NCI-H2196 treated with DMSO at 0.1 percent for 48 hours (cell line): ENCODE data around the gene BABAM2.

ENCODE experiments used
- DNase-seq: peaks from one replicate; lab custom pipeline; 2025; ENCODE audit not compliant: unreplicated experiment; lab: John Stamatoyannopoulos, UW

Gene BABAM2

DNA sequence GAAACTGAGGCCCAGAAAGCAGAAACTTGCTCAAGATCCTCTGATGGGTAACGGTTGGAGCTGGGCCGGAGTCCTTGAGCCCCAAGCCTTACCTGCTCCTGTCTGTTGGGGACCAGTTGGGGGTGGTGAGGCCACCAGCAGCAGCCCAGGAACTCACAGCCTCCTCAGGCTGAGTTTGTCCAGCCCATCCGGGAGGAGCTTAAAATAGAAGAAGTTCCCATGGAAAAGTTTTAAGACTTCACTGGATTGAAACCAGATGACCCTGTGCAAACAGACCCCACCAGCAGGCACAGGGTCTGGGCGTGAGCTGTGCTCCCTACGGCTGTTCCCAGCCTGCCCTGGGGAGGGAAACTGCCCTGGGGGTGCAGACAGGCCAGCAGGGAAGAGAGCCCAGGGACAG, 461.6 kb downstream of the BABAM2 start:
- no peak for DNase-seq

DNA sequence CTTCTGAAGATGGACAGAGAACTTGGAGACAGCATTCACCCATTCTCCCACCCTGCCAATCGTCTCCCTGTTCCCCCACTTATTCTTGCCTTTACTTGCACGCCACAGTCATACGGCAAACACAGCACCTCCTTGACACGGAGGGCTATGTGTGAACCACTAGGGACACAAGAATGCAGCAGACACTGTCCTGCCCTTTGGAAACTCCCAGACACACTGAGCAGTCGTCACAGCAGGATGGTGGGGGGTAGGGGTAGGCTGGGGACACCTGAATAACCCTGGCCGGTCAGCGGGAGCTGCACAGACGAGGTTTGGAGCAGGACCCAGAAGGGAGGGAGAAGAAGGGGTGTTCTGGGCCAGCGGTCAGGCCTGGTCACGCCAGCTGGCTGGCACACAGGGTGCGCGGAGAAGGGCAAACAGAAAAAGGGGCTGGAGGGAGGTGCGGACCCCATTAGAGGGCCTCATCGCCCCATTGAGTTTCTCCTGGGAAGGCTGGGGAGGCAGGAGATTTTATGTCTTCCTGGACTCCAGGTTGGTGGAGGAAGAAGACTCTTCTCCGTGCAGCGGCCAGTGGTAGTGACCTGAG, 462.2 kb downstream of the BABAM2 start:
- DNase-seq = no peak

DNA sequence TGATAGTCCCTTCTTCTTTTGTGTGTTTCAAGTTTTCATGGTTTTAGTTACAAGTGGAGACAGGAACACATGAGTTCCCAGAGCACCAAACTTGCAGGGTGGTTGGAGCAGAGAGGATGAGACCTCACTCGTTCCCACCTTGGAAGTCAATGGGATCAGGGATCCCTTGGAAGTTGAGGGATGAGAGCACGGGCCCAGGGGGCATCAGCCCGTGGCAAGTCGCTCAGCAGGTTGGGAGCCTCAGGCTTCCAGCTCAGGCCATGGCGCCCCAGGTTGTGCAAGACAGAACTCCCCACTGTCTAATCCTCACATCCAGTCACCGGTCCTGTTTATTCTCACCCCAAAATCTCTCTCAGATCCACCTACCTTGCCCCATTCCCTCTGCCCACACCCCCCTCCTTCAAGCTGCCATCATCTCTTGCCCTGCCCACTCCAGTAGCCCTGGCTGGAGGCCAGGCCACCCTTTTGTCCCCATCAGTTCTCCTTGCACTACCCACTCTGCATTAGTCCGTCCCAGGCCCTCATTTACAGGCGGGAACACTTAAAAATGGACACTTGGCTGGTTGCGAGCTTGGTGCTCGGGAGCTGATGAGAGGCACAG, 464.5 kb downstream of the BABAM2 start:
- DNase-seq = no peak

DNA sequence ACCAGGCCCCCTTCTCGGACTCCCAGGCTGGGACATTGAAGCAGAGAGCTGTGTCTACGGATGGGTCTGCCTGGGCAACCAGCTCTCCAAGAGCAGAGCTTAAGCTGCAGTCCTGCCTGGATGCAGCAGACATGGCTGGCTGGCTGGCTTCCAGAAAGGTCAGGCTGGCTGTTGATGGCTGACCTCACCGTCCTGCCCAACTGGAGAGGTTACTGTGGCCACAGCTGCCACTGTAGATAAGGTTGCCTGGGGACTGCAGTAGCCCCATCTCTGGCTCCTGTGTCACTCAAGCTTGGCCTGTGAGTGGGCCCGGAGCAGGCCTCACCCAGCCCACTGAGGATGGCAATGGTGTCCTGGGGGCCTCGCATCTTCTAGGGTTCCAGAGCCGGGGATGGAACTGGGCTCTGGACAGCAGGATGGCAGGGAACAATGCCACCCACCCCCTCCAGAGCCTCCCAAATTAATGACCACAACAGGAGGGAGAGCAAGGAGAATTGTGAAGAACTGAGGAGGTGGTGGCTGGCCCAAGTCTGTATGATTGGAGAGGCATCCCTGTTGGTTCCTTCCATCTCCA, 465.1 kb downstream of the BABAM2 start:
- DNase-seq = peak; percentile 55

DNA sequence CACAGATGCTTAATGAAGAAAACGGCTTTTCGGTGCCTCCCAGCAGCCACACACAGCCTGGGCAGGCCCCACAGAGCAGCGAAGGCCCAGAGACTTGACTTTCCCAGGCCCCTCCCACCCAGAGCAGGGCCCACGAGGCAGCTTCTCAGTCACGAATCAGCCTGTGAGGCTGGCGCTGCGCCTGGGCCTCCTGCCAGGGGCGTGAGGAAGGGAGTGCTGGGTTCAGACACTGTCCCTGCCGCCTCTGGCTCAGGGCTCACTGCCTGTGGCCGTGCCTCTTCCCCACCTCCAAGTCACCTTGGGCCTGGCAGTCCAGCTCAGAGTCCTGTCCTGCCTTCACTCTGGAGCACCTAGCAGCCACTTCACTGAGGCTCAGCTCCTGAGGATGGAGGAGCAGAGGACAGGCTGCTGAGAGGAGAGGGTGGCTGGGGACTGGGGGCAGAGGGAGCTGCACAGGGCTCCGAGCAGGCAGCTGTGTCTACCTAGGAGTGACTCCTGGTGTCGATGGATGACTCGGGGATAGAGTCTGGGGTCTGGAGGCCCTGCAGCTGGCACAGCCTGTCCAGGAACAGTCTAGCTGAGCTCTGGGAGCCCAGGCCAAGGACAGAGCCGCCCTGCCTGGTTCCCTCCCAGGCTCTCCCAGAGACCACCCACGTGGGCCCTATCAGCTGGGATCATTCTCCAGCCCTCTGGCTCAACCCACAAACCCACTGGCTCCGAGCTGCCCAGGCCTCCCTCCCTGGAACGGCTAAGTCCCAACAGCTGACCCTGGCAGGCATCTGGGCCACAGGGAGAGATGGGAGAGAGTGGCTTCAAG, 465.8 kb downstream of the BABAM2 start:
- peak; percentile 51 for DNase-seq

DNA sequence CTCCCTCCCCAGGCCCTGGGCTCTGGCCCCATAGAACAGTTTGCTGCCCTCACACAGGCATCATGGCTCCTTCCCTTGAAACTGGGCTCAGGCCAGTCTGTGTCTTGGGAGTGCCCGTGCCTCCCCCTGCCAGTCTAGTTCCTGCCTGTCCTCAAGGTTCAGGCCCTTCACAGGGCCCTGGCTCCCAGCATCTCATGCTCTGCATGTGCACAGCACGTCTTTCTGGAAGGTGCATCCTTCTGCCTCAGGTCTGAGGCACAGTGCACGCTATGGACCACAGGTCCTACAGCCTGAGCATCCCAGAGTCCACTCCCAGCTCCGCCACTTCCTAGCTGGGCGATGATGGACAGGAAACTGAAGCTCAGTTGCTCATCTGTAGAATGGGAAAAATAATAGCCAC, 466.5 kb downstream of the BABAM2 start:
- DNase-seq = no peak

DNA sequence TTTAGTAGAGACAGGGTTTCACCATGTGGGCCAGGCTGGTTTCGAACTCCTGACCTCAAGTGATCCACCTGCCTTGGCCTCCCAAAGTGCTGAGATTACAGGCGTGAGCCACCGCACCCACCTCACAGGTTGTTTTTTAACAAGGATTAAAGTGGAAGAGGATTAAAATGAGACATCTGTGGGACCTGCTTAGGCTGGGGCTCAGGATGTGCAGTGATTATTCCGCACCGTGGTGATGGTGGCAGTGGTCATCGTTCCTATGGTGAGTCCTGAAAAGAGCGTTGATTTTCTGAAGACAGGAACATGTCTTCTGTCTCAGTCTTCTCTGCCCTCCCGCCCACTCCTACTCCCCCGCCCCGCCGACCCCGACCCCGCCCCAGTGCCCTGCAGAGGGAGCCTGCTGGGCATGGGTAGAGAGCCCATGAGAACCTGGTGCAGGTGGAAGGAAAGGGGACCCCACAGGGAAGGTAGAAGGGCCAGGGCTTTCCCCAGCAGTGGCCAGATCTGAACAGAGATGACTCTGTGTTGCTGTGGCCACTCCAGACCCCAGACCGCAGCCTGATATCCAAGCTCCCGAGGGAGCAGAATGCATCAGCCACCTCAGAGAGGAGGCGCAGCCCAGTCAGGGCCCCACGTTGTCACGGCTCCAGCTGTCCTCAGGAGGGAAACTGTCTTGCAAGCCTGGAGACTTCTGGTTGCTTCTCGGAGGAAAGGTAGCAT, 467.6 kb downstream of the BABAM2 start:
- DNase-seq = no peak

DNA sequence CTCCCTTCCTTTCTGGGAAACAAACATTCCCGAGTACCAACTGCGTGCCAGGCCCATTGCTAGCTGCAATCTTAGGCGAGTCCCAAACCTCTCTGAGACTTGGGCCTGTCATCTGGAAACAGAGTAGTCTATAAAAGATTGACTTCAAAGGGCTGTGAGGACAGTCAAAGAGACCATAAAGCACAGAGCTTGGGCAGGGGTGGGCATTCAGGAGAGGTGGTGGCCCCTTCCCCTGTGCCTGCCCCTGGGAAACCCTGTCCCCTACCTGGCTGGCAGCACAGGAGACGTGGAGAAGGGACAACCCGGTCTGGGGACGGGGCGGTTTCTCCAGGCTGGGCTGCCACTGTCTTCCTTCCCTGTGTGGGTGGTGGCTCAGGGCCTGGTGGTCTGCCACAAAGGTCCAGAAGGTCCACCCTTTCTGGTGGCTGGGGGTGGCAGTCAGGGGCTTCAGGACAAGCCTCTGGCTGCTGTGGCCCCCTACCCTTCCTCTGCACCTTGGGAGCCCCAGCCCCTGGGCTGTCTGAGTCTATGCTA, 468.2 kb downstream of the BABAM2 start:
- no peak for DNase-seq

DNA sequence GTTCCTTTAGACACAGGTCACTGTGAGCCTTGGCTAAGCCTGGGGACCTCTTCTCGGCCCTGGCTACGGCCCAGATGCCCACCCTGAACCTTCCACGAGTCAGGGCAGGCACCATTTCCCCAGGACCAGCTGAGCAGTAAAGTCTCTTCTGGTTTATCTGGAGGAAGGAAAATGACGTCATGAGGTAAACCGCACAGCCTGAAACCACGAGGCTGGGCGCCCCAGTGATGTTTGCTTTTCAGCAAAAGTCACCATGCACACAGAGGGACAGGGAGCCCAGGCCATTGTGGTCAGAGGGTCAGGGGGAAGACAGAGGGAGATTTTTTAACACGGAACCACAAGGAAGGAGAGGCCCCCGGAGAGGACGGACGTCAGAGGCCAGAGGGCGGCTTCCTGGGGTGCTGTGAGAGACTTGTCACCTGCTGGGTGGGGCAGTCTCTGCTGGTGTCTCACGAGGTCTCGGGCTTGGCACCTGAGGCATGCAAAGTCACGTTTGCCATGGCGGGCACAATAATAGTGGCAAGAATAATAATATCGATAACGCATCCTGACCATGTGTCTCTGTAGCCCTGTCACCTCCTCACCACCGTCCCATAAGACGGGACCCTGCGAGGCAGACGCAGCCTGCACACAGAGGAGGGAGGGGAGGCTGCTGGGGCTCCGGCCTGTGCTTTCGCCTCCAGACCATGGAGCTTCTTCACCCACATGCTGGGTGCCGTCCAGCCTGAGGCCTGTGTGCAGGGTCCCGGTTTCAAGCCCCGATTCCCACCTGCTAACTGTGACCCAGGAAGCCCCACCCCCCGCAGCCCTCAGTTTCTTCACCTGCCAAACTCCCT, 468.9 kb downstream of the BABAM2 start:
- DNase-seq = no peak

DNA sequence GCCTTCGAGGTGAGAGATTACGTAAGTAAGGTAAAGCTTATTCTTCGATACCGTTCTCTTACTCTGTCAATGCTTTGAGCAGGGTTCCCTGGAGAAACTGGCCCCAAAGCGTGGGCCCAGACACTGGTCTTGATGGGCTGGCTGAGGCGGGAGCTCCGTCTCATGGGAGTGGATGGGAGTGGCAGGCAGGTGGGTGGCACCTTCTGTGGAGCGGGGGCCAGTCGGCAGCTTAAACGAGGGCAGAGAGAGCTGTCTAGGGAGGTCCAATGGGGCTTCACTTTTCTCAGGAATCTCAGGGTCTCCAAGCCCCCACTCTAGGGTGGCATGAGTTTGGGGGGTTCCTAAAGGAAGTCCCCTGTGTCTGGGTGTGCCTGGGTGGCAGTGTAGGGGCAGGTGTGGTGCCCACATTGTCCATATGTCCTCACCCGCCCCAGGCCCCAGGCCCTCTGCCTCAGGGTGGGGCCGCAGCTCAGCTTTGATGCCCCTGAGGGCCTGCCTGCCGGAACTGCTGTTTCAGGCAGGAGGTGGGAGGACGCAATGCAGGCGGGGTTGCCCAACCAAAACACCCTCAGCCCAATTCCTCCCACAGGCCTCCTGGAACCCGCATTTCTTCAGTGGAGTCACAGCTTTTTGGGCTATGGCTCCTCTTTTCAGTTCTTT, 469.7 kb downstream of the BABAM2 start:
- DNase-seq = no peak

DNA sequence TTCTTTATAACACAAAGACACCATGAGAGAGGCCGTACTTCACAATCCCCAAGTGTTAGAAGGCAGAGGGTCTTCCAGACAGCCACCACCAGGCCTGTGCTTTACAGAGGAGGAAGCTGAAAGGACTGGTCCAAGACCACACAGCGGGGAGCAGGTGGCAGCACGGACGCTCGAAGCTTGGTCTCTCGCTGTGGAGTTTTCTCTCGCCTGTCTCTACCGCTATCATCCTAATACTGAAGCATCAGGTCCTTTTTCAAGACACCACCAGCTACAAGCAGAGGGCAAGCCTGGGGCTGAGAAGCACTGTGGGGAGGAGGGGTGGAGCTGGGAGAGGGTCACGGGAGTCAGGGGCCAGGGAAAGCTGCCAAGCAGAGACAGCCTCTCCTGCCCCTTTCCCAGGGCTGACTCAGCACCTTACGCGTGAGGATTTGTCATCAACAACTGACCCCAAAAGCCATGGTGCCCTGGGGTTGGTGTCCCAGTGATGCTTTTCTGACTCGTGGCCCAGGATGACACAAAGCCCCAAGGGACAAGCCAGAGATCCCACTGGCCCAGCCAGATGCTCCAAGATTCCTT, 470.3 kb downstream of the BABAM2 start:
- DNase-seq = no peak

DNA sequence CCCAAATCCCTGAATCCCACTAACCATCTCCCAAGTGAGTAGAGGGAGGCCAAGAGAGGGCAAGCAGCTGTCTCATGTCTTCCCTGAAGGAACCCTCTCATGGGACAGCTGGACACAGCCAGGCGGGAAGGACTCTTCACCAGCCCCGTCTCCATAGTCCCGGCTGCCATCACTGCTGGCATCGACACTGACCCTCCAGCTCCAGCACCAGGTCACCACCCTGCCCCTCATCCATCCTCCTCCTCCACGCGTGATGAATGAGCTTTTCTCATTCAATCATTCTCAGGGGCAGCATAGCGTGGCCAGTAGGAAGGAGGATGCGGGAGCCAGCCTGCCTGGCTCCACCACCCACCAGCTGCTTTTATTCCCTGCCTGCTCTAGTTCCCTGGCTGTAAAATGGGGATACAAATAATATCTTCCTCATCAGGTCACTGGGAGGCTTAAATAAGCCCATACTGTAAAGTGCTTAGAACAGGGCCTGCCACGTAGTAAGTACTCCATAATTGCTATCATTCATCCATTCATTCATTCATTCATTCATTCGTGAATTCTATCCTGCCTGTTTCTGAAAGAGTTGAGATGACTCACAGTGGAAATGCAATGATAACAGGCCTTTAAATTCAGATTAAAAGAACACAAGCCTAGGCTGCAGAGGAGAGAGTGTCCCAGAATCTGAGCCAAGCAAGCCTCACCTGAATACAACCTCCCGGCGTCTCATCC, 471.6 kb downstream of the BABAM2 start:
- DNase-seq = no peak

DNA sequence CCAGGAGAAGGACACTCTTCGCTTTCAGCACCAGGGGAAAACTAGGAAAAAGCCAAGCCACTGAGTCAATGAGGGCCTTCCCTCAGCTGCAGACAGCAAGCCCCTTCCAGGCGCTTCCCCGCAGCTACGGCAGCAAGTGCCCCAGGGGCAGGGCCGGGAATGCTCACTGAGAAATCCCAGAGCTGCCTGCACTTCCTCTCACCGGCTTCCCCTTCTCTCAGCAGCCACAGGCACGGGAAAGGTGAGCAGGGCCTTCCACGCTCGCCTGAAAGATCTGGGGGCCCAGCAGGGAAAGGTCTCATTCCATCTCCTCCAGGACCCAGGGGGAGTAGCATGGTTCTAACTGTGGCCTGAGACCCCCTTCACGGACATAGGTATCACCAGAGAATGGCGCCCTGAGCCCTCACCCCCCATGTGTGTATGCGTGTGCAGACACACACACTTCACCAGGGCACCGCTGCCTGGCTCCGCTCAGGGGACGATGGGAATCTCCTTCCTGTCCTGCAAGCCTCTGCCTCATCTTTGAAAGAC, 472.5 kb downstream of the BABAM2 start:
- DNase-seq = no peak

DNA sequence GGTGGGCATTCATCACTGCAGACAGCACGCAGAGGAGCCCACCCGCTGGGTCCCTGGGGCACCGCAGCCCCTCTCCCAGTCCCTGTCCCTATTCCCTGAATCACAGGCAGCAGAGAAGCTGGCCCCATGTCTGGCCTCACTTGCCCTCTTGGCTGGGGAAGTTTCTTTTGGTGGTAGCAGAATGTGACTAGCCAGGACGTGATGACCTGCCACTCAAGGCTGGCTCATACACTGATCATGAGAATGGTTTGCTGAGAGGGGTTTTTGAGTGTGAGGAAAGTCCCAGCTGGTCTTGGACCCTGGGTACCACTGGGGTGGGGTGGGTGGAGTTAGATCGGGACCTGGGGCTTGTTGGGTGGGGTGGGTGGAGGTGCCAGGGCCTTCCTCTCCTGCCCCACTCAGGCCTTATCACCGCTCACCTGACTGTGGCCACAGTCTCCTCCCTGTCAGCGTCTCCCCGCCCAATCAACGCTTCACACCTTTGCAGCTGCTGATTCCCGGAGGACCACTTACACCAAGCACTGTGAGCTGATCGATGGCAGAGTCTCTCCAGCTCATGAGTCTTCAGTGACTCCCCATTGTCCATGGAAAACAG, 473.3 kb downstream of the BABAM2 start:
- no peak for DNase-seq

DNA sequence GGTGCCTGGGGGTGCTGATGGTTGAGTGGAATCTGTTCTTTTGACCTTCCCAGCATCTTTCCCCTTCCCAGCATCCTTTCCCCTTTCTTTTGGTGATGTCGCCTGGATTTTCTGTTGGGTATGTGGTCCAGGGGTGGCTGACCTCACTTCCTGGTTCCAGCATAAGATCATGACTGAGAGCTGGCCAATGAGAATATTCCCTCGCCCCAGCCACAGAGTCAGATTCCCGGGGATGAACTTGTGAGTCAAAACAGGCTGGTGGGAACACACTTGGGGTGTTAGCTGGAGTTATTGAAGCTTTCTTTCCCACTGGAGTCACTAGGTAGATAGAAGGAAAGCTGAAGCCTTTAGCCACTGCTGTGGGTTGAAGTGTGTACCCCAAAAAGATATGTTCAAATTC, 474.1 kb downstream of the BABAM2 start:
- no peak for DNase-seq

DNA sequence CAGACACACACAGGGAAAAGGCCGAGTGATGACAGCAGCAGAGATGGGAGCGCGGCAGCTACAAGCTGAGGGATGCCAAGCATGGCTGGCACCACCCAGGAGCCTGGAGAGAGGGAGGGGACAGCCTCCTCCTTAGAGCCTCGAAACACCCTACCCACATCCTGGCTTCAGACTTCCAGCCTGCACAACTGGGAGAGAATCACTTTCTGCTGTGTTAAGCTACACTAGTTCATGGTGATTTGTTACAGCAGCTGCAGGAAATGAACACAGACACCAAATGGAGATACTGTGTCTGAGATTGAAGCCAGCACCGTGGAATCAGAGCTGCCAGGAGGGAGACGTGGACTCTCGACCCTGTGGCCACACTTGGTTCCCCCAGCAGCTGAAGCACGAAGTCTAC, 474.6 kb downstream of the BABAM2 start:
- DNase-seq = no peak

DNA sequence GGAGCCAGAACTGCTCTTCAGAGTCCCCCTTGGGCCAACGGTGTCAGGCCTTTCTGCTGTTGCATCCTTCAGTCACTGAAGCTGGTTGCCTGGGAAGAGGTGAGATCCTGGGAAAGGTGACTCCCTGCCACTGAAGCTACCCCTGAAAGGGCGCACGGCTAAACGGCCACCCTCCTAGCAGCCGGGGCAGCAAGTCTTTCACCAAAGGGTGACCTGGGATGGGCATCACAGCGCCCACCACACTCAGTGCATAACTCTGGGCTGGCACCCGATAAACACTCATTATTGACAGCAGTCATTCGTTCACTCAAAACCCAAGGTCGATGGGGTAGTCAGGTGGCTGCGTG, 475.6 kb downstream of the BABAM2 start:
- no peak for DNase-seq
